Measurements from ENCODE around the gene SKAP1. TPM values are rescaled to one million over a fixed set of nuclear protein-coding genes. Genes with fewer than 3 reads are reported as not detected.

SKAP1 gene
- total RNA-seq, 2 experiments from 2014 or later, result 75.5 to 91.4 TPM

GRCh38 chr17:48442819-48443218 is 12.8 kb upstream of the SKAP1 start:
- Mint-ChIP-seq H3K27me3 (no peaks in the 10 kb centered on the region), H3K4me3 (peak overlapping the region; percentile 25), H3K36me3 (peaks cover 10% of the 10 kb centered on the region), H3K27ac (peak overlapping the region; percentile 98), H3K4me1 (peaks cover 83% of the 10 kb centered on the region), H3K9me3 (ENCODE audit: low read depth) (no peaks in the 10 kb centered on the region)
- peak; percentile 41 for DNase-seq
- ATAC-seq, result no peak
- CTCF ChIA-PET, result interaction anchor here (11.2 kb wide), 1 partner anchor 11 kb away, joined by 145 read pairs; no protein-coding TSS in a partner anchor

DNA sequence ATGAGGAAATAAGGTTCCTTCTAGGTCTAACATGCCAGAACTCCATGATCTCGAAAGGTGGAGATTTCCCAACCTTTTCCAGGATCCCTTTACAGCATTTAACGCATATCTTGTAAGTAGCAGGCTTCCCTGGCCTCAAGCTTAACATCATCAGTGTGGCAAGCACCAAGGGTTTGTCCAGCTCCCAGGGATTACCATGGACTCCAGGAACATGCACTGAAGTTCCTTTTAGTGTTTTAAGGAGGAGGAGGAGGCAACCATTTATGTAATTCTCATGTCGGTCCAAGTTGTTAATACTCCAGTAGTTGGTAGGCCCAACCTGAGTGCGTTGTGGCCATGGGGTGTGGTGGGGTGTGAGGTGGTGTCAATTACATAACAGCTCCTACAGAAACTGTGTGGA is 11.8 kb upstream of the SKAP1 start:
- Mint-ChIP-seq H3K4me3 (peak overlapping the region; percentile 52), H3K36me3 (peaks cover 11% of the 10 kb centered on the region), H3K27me3 (no peaks in the 10 kb centered on the region), H3K27ac (peak overlapping the region; percentile 98), H3K4me1 (peaks cover 89% of the 10 kb centered on the region), H3K9me3 (ENCODE audit: low read depth) (peaks cover under 1% of the 10 kb centered on the region)
- CTCF ChIA-PET, result interaction anchor here (0.7 to 11.2 kb wide), 4 partner anchors 12 to 152 kb away, joined by 4 to 145 read pairs (median 15); partner anchors contain the start of gene HOXB5
- no peak for ATAC-seq
- DNase-seq, result no peak

DNA sequence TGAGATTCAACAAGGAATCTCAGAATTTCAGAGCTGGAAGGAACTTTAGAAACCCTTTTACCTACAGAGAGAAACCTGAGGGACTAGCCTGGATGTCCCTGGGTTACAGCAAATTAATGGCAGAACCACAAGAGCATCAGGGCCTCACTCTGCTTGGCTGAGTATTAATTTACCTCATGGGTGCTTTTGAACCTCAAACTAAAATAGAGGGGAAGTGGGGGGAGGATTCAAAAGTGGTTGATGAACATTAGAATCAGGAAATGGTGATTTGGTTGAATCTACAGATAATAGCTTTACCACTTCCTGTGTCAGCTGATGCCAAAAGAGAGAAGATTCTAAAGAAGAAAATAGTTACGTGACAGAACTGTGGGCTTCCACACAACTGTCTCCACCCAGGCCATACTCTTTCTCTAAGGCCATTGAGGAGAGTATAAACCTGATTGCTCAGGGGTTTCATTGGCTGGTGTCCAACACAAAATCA is 11.3 kb upstream of the SKAP1 start:
- CTCF ChIA-PET, result interaction anchor here (0.6 to 11.2 kb wide), 6 partner anchors 12 to 152 kb away, joined by 4 to 145 read pairs (median 4); partner anchors contain the start of gene HOXB5
- no peaks in the 10 kb centered on the region for H3K27me3 Mint-ChIP-seq
- H3K4me3 Mint-ChIP-seq, result peak overlapping the region; percentile 52
- DNase-seq (peak; percentile 72), ATAC-seq (peak; percentile 71)
- peak overlapping the region; percentile 98 for H3K27ac Mint-ChIP-seq
- peaks cover 16% of the 10 kb centered on the region for H3K36me3 Mint-ChIP-seq
- peaks cover 2% of the 10 kb centered on the region for H3K9me3 Mint-ChIP-seq (ENCODE audit: low read depth)
- peaks cover 90% of the 10 kb centered on the region for H3K4me1 Mint-ChIP-seq

GRCh38 chr17:48440669-48441068 is 10.7 kb upstream of the SKAP1 start:
- Mint-ChIP-seq H3K4me1 (peaks cover 86% of the 10 kb centered on the region), H3K9me3 (ENCODE audit: low read depth) (peaks cover 2% of the 10 kb centered on the region), H3K27ac (peak overlapping the region; percentile 98), H3K4me3 (peak overlapping the region; percentile 52), H3K36me3 (peaks cover 17% of the 10 kb centered on the region), H3K27me3 (no peaks in the 10 kb centered on the region)
- peak; percentile 9 for ATAC-seq
- DNase-seq, result no peak
- CTCF ChIA-PET, result interaction anchor here (0.6 to 11.2 kb wide), 9 partner anchors 8 to 153 kb away, joined by 3 to 145 read pairs (median 4); partner anchors contain the start of gene HOXB5

DNA sequence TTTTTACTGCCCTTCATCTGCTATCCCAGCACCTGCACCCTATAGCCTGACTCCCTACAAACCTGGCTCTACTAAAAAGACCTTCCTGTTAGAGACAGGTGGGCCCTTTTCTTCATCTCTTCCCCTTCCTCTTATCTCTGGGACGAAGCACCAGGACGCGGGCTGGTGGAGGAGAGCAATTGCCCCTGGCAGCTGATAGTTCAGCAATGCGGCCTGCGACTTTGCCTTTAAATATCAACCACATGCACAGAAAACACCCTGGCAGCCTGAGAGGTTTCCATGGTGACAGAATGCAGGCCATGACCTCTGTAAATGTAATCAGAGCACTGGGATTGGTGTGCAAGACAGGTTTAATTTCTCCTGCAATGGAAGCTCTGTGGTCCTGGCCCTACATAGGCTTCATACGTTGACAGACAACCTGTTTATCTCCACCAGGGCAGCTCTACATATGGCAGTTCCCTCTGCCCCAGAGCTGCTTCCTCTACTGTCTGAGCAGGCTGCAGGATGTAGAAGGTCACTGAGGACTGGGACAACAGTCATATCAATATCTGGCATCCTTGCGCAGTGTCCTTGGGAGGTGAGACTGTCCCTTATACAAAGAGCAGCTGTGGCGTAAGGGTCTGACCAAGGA is 10.0 kb upstream of the SKAP1 start:
- peak overlapping the region; percentile 52 for H3K4me3 Mint-ChIP-seq
- DNase-seq, result peak; percentile 74
- H3K9me3 Mint-ChIP-seq (ENCODE audit: low read depth), result peaks cover 2% of the 10 kb centered on the region
- peaks cover 81% of the 10 kb centered on the region for H3K4me1 Mint-ChIP-seq
- peak; percentile 50 for ATAC-seq
- peaks cover 17% of the 10 kb centered on the region for H3K36me3 Mint-ChIP-seq
- CTCF ChIA-PET, result interaction anchor here (0.9 to 11.2 kb wide), 9 partner anchors 8 to 87 kb away, joined by 3 to 145 read pairs (median 5); no protein-coding TSS in a partner anchor
- H3K27ac Mint-ChIP-seq, result peak overlapping the region; percentile 98
- H3K27me3 Mint-ChIP-seq, result no peaks in the 10 kb centered on the region

DNA sequence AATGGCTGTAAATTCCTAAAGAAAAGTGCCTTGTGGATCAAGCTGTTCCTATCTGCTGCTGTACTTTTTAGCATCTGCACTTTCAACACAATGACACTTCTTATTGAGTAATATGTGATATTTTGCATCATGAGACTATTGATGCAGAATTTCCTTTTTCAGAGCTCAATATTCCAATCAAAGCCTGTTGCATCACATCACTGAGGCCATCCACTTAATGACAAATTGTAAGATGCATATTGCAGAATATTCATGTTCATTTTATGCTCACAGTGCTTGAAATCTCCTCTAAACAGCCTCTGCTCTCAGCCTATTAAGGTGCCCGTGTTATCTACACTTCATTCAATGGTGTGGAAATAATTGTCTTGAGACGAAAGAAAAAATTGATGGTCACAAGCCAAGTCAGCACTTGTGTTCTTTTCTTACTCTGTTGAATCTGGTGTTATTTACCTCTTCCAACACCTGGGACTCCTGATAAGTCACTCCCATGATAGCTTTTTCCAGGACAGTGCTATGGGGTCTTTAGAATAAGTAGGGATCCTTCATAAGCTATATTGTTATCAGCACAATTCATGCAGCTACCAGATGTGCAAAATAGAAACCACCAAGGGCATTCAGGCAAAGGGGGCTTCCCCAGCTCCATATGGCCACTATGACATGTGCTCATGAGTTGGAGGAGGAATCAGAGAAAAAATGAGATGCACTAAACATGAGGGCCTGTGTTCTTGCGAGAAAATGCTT is 9.3 kb upstream of the SKAP1 start:
- H3K9me3 Mint-ChIP-seq (ENCODE audit: low read depth), result peaks cover 2% of the 10 kb centered on the region
- H3K4me1 Mint-ChIP-seq, result peaks cover 75% of the 10 kb centered on the region
- DNase-seq, result peak; percentile 64
- H3K27me3 Mint-ChIP-seq, result no peaks in the 10 kb centered on the region
- peaks cover 17% of the 10 kb centered on the region for H3K36me3 Mint-ChIP-seq
- no peak for ATAC-seq
- H3K4me3 Mint-ChIP-seq, result no peak overlapping the region
- peak overlapping the region; percentile 98 for H3K27ac Mint-ChIP-seq
- CTCF ChIA-PET, result interaction anchor here (0.6 to 11.2 kb wide), 11 partner anchors 9 to 87 kb away, joined by 3 to 145 read pairs (median 4); no protein-coding TSS in a partner anchor

GRCh38 chr17:48438516-48439061 is 8.6 kb upstream of the SKAP1 start:
- peaks cover 17% of the 10 kb centered on the region for H3K36me3 Mint-ChIP-seq
- peaks cover 2% of the 10 kb centered on the region for H3K9me3 Mint-ChIP-seq (ENCODE audit: low read depth)
- H3K4me1 Mint-ChIP-seq, result peaks cover 70% of the 10 kb centered on the region
- CTCF ChIA-PET, result interaction anchor here (1.1 to 11.2 kb wide), 4 partner anchors 10 to 32 kb away, joined by 3 to 145 read pairs (median 17); no protein-coding TSS in a partner anchor
- H3K4me3 Mint-ChIP-seq, result no peak overlapping the region
- H3K27me3 Mint-ChIP-seq, result no peaks in the 10 kb centered on the region
- DNase-seq (no peak), ATAC-seq (no peak)
- H3K27ac Mint-ChIP-seq, result peak overlapping the region; percentile 64

- Mint-ChIP-seq H3K4me3 (no peak overlapping the region), H3K27me3 (no peaks in the 10 kb centered on the region), H3K36me3 (peaks cover 23% of the 10 kb centered on the region), H3K4me1 (peaks cover 49% of the 10 kb centered on the region), H3K27ac (no peak overlapping the region), H3K9me3 (ENCODE audit: low read depth) (peaks cover 2% of the 10 kb centered on the region)
- DNase-seq (no peak), ATAC-seq (no peak)
- CTCF ChIA-PET, result interaction anchor here (0.9 to 3.4 kb wide), 5 partner anchors 11 to 23 kb away, joined by 3 to 13 read pairs (median 3); no protein-coding TSS in a partner anchor
Measured at GRCh38 chr17:48433896-48434295, 3.9 kb upstream of the SKAP1 start.

DNA sequence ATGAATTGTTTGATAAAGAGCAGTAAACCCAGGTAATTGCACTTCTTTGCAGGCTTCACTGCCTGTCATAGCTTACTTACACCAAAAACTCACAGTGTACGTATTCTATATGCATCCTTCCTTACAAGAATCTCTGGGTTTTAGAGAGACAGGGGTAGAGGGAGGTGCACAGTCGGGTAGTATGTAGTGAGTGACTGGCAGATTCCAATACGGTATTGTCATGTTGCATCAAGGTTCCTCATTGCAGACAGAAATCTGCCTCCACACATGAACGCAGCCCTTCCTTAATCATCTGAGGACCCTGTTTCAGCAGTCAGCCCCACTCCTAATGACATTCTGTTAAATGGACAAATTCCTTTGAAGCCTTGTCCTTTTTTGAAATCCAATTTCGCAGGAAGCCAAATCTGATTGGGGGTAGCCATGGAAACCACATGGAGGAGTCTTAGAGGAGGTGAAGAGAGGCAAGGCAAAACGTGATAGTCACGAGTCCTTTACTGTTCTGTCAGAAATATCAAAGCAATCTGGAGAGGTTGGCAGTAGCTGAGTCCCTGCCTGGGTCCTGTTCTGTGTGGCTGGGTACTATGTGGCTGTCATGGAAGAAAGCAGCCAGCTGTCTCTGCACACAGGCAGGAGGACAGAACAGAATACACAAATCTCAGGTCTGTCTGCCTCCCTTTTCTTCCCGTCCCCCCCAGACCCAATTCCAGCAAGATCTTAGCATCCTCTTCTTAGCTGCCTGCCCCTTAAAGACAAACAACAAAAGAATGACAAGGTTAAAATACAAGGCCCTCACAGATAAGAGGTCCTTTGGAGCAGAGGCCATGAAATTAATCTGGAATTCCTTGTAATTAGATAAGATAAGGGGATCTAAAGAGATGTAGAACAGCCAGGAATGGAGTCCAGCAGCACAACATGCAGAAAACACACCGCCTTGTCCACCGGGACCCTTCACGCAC is 3.1 kb upstream of the SKAP1 start:
- H3K27me3 Mint-ChIP-seq, result no peaks in the 10 kb centered on the region
- peaks cover 26% of the 10 kb centered on the region for H3K36me3 Mint-ChIP-seq
- peaks cover 41% of the 10 kb centered on the region for H3K4me1 Mint-ChIP-seq
- peaks cover 2% of the 10 kb centered on the region for H3K9me3 Mint-ChIP-seq (ENCODE audit: low read depth)
- H3K4me3 Mint-ChIP-seq, result no peak overlapping the region
- no peak overlapping the region for H3K27ac Mint-ChIP-seq
- DNase-seq (no peak), ATAC-seq (no peak)
- CTCF ChIA-PET, result interaction anchor here (0.9 to 3.4 kb wide), 4 partner anchors 19 to 81 kb away, joined by 3 to 13 read pairs (median 6); no protein-coding TSS in a partner anchor

DNA sequence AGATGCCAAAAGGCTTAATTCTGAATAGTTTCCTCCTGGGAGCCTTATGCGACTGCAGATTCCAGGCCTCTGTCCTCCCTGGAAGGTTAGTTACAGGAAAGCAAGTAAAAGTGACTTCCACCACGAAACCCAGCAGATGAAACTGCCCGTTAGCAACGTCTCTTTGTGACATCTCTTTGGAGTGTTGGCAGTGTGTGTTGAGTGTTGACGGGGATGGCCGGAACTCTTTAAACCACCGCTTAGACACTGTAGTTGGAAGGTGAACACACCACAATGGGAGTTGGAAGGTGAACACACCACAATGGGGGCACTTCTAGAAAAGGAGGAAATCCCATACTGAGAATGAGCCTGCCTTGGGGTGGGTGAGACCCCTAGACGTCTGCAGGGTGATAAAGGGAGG is 858 bp downstream of the SKAP1 start:
- no peaks in the 10 kb centered on the region for H3K9me3 Mint-ChIP-seq (ENCODE audit: low read depth)
- H3K27ac Mint-ChIP-seq, result peak overlapping the region; percentile 86

GRCh38 chr17:48427598-48427997 is 2.4 kb downstream of the SKAP1 start:
- DNase-seq (peak; percentile 88), ATAC-seq (peak; percentile 77)
- H3K27me3 Mint-ChIP-seq, result no peaks in the 10 kb centered on the region
- H3K4me3 Mint-ChIP-seq, result peak overlapping the region; percentile 82
- peak overlapping the region; percentile 86 for H3K27ac Mint-ChIP-seq
- H3K9me3 Mint-ChIP-seq (ENCODE audit: low read depth), result no peaks in the 10 kb centered on the region
- peaks cover 56% of the 10 kb centered on the region for H3K4me1 Mint-ChIP-seq
- CTCF ChIA-PET, result interaction anchor here (1.2 to 3.8 kb wide), 3 partner anchors 12 to 65 kb away, joined by 5 to 26 read pairs (median 5); no protein-coding TSS in a partner anchor
- peaks cover 36% of the 10 kb centered on the region for H3K36me3 Mint-ChIP-seq

More for the DNA sequence above, 858 bp downstream of the SKAP1 start:
- H3K4me3 Mint-ChIP-seq, result peak overlapping the region; percentile 82
- peaks cover 36% of the 10 kb centered on the region for H3K36me3 Mint-ChIP-seq
- peak; percentile 46 for ATAC-seq
- peaks cover 52% of the 10 kb centered on the region for H3K4me1 Mint-ChIP-seq
- CTCF ChIA-PET, result interaction anchor here (1.0 to 3.8 kb wide), 3 partner anchors 10 to 24 kb away, joined by 4 to 26 read pairs (median 5); no protein-coding TSS in a partner anchor
- no peaks in the 10 kb centered on the region for H3K27me3 Mint-ChIP-seq
- DNase-seq, result peak; percentile 70
